Omental fat pad (tissue), 4 donors: ENCODE measurements around the gene ARHGEF11. TPM values are rescaled to one million over a fixed set of nuclear protein-coding genes. Genes with fewer than 3 reads are reported as not detected.

Source experiments
- ATAC-seq: fragments of 150-250 bp; one replicate; pipeline ENCODE4 v1.9.1; 2016; ENCODE audit warnings: mild to moderate bottlenecking, moderate library complexity; ENCODE audit not compliant: low FRiP score
- DNase-seq: peaks from one replicate; pipeline ENCODE4 v3.0.0-alpha.2; 2019; ENCODE audit warnings: low spot score
- CTCF ChIP-seq, 3 donors: fragments of 450-650 bp; IDR thresholded peaks; one replicate each; pipeline ENCODE4 v1.5.1; 2016 to 2017; ENCODE audit warnings: antibody characterized with exemption in 3 of 3, mild to moderate bottlenecking in 3 of 3, moderate library complexity in 2 of 3
- total RNA-seq, 4 donors: library from RNA; depleted of rRNA; stranded (reverse); fragments of >200 nt; gene quantifications; one replicate each; pipeline ENCODE4 v1.1.0, GENCODE V29; 2016

ARHGEF11 gene
- total RNA-seq, 4 donors from 2014 or later, result 26.4 to 46.5 (median 35.6) TPM

GRCh38 chr1:156898161-156898566 lies 147.4 kb downstream of the ARHGEF11 start:
- DNase-seq, result no peak
- no peak for ATAC-seq
- no peak for TF ChIP-seq CTCF (IDR thresholded peaks at IDR 0.05)

GRCh38 chr1:156897078-156897825 lies 148.3 kb downstream of the ARHGEF11 start:
- ATAC-seq (no peak), DNase-seq (no peak)
- TF ChIP-seq CTCF (IDR thresholded peaks at IDR 0.05), result no peak

GRCh38 chr1:156896490-156897033 lies 149.0 kb downstream of the ARHGEF11 start:
- DNase-seq, result no peak
- no peak for TF ChIP-seq CTCF (IDR thresholded peaks at IDR 0.05)
- ATAC-seq, result peak; percentile 73

- no peak for DNase-seq
- TF ChIP-seq CTCF (IDR thresholded peaks at IDR 0.05), result no peak
- no peak for ATAC-seq
Observed at GRCh38 chr1:156895927-156896326, 149.6 kb downstream of the ARHGEF11 start.

GRCh38 chr1:156895455-156895812 lies 150.1 kb downstream of the ARHGEF11 start:
- ATAC-seq (no peak), DNase-seq (no peak)
- no peak for TF ChIP-seq CTCF (IDR thresholded peaks at IDR 0.05)

GRCh38 chr1:156894711-156895454 lies 150.7 kb downstream of the ARHGEF11 start:
- no peak for ATAC-seq
- no peak for TF ChIP-seq CTCF (IDR thresholded peaks at IDR 0.05)
- no peak for DNase-seq
